HCT116 (cell line): Measurements from ENCODE around the gene IL22RA1. TPM values are rescaled to one million over a fixed set of nuclear protein-coding genes. Genes with fewer than 3 reads are reported as not detected.

Experiments
- ATAC-seq: fragments of 200-7000 bp; cut with Tn5 transposase; 2 replicates; pipeline ENCODE4 v1.9.1; 2020; ENCODE audit warnings: mild to moderate bottlenecking, moderate library complexity
- BruUV-seq: library from RNA; stranded (reverse); fragments of 400-500 nt; replicated peaks from 2 replicates; lab custom pipeline; 2021; lab: Mats Ljungman, UMichigan
- CTCF ChIA-PET: fragments of 300-600 bp; sonication (Branson Sonifier 250); formaldehyde crosslinking; loops from one replicate; lab custom pipeline; 2021; ENCODE audit warnings: antibody characterized with exemption; lab: Charles Lee
- POLR2A ChIA-PET: fragments of 300-600, 350-600 bp; sonication (Branson Sonifier 250); formaldehyde crosslinking; loops from one replicate; lab custom pipeline; 2021; ENCODE audit warnings: antibody characterized with exemption; lab: Charles Lee
- RAD21 ChIA-PET, 2 experiments: fragments of 300-600 bp; sonication (Branson Sonifier 250); formaldehyde crosslinking; loops; one replicate each; lab custom pipeline; 2023; ENCODE audit warnings: low total read pairs in 2 of 2; ENCODE audit not compliant: uncharacterized antibody in 2 of 2, unreplicated experiment in 2 of 2, low non-redundant PET in 1 of 2; lab: Charles Lee
- DNase-seq: peaks from one replicate; pipeline ENCODE4 v3.0.0-alpha.2; 2010; ENCODE audit warnings: low read depth, low spot score
- H2AFZ ChIP-seq: fragments of 200-600 bp; shearing (Covaris generic), sonication (generic); 2 replicates; pipeline ENCODE4 v1.6.1; 2017; ENCODE audit warnings: low read depth, mixed run types, mixed read lengths, antibody characterized with exemption, low read length; ENCODE audit not compliant: poor library complexity, severe bottlenecking
- H3K27ac ChIP-seq: 2 replicates; pipeline ENCODE4 v1.5.1; 2012; ENCODE audit warnings: low read depth, low read length
- H3K27me3 ChIP-seq: fragments of 200-600 bp; sonication (generic); 2 replicates; pipeline ENCODE4 v1.6.1; 2016; ENCODE audit warnings: mixed run types, low read length, mixed read lengths; ENCODE audit not compliant: insufficient read depth
- H3K36me3 ChIP-seq, 2 experiments: fragments of 200-500 bp in 1 of 2; fragments of 200-600 bp in 1 of 2; sonication (Bioruptor generic) in 1 of 2; sonication (generic) in 1 of 2; 2 replicates each; pipeline versions ENCODE4 v1.5.1 to v1.6.1; 2014 to 2016; ENCODE audit warnings: low read length in 2 of 2, inconsistent platforms in 1 of 2, mixed read lengths in 1 of 2, mixed run types in 1 of 2; ENCODE audit not compliant: insufficient read depth in 2 of 2, control insufficient read depth in 1 of 2
- H3K4me1 ChIP-seq, 2 experiments: fragments of 200-600 bp in 1 of 2; sonication (generic) in 1 of 2; 2 replicates each; pipeline versions ENCODE4 v1.5.1 to v1.6.1; 2012 to 2017; ENCODE audit warnings: low read length in 2 of 2, inconsistent platforms in 1 of 2, mild to moderate bottlenecking in 1 of 2, mixed read lengths in 1 of 2, mixed run types in 1 of 2, moderate library complexity in 1 of 2; ENCODE audit not compliant: insufficient read depth in 2 of 2, control insufficient read depth in 1 of 2
- H3K4me2 ChIP-seq: fragments of 200-600 bp; sonication (generic); 2 replicates; pipeline ENCODE4 v1.6.1; 2017; ENCODE audit warnings: mixed run types, low read length, mixed read lengths
- H3K4me3 ChIP-seq, 2 experiments: fragments of 200-600 bp in 1 of 2; sonication (generic) in 1 of 2; replicated peaks in 1 of 2; 2 replicates each; pipeline ENCODE4 v1.5.1; 2011 to 2016; ENCODE audit warnings: low read length in 2 of 2, control low read depth in 1 of 2, low read depth in 1 of 2, mild to moderate bottlenecking in 1 of 2, mixed read lengths in 1 of 2, mixed run types in 1 of 2
- H3K79me2 ChIP-seq: fragments of 200-600 bp; sonication (generic); 2 replicates; pipeline ENCODE4 v1.6.1; 2017; ENCODE audit warnings: mild to moderate bottlenecking, mixed run types, low read length, moderate library complexity, mixed read lengths; ENCODE audit not compliant: insufficient read depth
- H3K9ac ChIP-seq: fragments of 200-600 bp; sonication (generic); 2 replicates; pipeline ENCODE4 v1.6.1; 2016; ENCODE audit warnings: low read length, mixed read lengths
- H3K9me2 ChIP-seq: fragments of 200-600 bp; sonication (generic), shearing (Covaris generic); 2 replicates; pipeline ENCODE4 v1.6.1; 2017; ENCODE audit warnings: mixed run types, mild to moderate bottlenecking, moderate library complexity; ENCODE audit not compliant: insufficient read depth
- H3K9me3 ChIP-seq, 2 experiments: fragments of 200-500 bp in 1 of 2; fragments of 200-600 bp in 1 of 2; sonication (Bioruptor generic) in 1 of 2; sonication (generic) in 1 of 2; 2 replicates each; pipeline ENCODE4 v1.6.1; 2014 to 2017; ENCODE audit warnings: low read length in 2 of 2, mixed read lengths in 2 of 2, inconsistent platforms in 1 of 2, low read depth in 1 of 2, mild to moderate bottlenecking in 1 of 2, mixed run types in 1 of 2, moderate library complexity in 1 of 2; ENCODE audit not compliant: control insufficient read depth in 1 of 2, insufficient read depth in 1 of 2
- H4K20me1 ChIP-seq: fragments of 200-600 bp; sonication (generic), shearing (Covaris generic); 2 replicates; pipeline ENCODE4 v1.6.1; 2017; ENCODE audit warnings: mixed run types, mild to moderate bottlenecking, moderate library complexity; ENCODE audit not compliant: insufficient read depth
- CEBPB ChIP-seq: IDR thresholded peaks from 2 replicates; pipeline ENCODE4 v1.6.1; 2012; ENCODE audit warnings: low read depth
- EGR1 ChIP-seq: IDR thresholded peaks from 2 replicates; pipeline ENCODE4 v1.6.1; 2012; ENCODE audit warnings: low read depth
- ELF1 ChIP-seq: IDR thresholded peaks from 2 replicates; pipeline ENCODE4 v1.6.1; 2012; ENCODE audit warnings: low read depth, borderline replicate concordance
- EZH2 ChIP-seq: fragments of 200-600 bp; sonication (generic); IDR thresholded peaks from 2 replicates; pipeline ENCODE4 v1.6.1; 2017; ENCODE audit warnings: antibody characterized with exemption, mixed run types
- EZH2phosphoT487 ChIP-seq: fragments of 200-600 bp; IDR thresholded peaks from 2 replicates; pipeline ENCODE4 v1.6.1; 2018; ENCODE audit warnings: antibody characterized with exemption, borderline replicate concordance
- POLR2A ChIP-seq: IDR thresholded peaks from 2 replicates; pipeline ENCODE4 v1.7.0; 2011; ENCODE audit warnings: borderline replicate concordance; ENCODE audit not compliant: insufficient read depth, insufficient read length; ENCODE audit errors: extremely low read depth
- POLR2AphosphoS5 ChIP-seq: IDR thresholded peaks from 2 replicates; pipeline ENCODE4 v1.6.1; 2011; ENCODE audit warnings: mild to moderate bottlenecking, low read depth, low read length, moderate library complexity
- ZNF274 ChIP-seq: fragments of 200-500 bp; sonication (Bioruptor generic); IDR thresholded peaks from 2 replicates; pipeline ENCODE4 v1.6.1; 2014; ENCODE audit warnings: mild to moderate bottlenecking, low read depth, low read length, inconsistent platforms
- intact Hi-C: fragments of 100-400 bp; cut with micrococcal nuclease; formaldehyde crosslinking; loops from 2 replicates; pipeline ENCODE4 v1.10.0; 2022
- total RNA-seq: library from RNA; stranded (reverse); gene quantifications from one replicate; pipeline ENCODE4 v1.2.1, GENCODE V29; 2021; ENCODE audit not compliant: unreplicated experiment
- TF ChIP-seq, protein P1 (sequence below): IDR thresholded peaks from 2 replicates; pipeline ENCODE4 v1.6.1; 2012; ENCODE audit warnings: low read depth
- TF ChIP-seq, protein P2 (sequence below): IDR thresholded peaks from 2 replicates; pipeline ENCODE4 v1.6.1; 2012
- TF ChIP-seq, protein P3 (sequence below), 3 experiments: fragments of 200-600 bp in 1 of 3; sonication (generic) in 1 of 3; IDR thresholded peaks in 2 of 3; conservative IDR thresholded peaks in 1 of 3; 2 replicates each; pipeline ENCODE4 v1.5.1; 2012 to 2017; ENCODE audit warnings: low read depth in 2 of 3, low read length in 2 of 3, antibody characterized with exemption in 1 of 3, borderline replicate concordance in 1 of 3, control low read depth in 1 of 3, mild to moderate bottlenecking in 1 of 3, mixed read lengths in 1 of 3, mixed run types in 1 of 3, moderate library complexity in 1 of 3; ENCODE audit not compliant: insufficient read depth in 1 of 3

Gene IL22RA1
- total RNA-seq, 1 experiment from 2014 or later = 2.1 TPM

DNA sequence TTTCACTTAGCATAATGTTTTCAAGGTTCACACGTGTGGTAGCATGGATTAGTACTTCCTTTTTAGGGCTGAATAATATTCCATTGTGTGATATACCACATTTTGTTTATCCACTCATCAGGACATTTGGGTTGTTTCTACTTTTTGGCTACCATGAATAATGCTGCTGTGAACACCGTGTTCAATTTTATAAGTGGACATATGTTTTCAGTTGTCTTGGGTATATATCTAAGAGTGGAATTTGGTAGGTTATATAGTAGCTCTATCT, 3.8 kb downstream of the IL22RA1 start:
- POLR2A ChIA-PET = no interaction called here
- CTCF ChIA-PET = no interaction called here
- RAD21 ChIA-PET = no interaction called here

More for the DNA sequence above, 3.8 kb downstream of the IL22RA1 start:
- TF ChIP-seq POLR2AphosphoS5 (no peak), ELF1 (no peak), EGR1 (no peak), POLR2A (no peak), ZNF274 (no peak), EZH2 (no peak), CEBPB (no peak), EZH2phosphoT487 (no peak)
- TF ChIP-seq, protein P1, sequence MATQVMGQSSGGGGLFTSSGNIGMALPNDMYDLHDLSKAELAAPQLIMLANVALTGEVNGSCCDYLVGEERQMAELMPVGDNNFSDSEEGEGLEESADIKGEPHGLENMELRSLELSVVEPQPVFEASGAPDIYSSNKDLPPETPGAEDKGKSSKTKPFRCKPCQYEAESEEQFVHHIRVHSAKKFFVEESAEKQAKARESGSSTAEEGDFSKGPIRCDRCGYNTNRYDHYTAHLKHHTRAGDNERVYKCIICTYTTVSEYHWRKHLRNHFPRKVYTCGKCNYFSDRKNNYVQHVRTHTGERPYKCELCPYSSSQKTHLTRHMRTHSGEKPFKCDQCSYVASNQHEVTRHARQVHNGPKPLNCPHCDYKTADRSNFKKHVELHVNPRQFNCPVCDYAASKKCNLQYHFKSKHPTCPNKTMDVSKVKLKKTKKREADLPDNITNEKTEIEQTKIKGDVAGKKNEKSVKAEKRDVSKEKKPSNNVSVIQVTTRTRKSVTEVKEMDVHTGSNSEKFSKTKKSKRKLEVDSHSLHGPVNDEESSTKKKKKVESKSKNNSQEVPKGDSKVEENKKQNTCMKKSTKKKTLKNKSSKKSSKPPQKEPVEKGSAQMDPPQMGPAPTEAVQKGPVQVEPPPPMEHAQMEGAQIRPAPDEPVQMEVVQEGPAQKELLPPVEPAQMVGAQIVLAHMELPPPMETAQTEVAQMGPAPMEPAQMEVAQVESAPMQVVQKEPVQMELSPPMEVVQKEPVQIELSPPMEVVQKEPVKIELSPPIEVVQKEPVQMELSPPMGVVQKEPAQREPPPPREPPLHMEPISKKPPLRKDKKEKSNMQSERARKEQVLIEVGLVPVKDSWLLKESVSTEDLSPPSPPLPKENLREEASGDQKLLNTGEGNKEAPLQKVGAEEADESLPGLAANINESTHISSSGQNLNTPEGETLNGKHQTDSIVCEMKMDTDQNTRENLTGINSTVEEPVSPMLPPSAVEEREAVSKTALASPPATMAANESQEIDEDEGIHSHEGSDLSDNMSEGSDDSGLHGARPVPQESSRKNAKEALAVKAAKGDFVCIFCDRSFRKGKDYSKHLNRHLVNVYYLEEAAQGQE = no peak
- TF ChIP-seq, protein P2, sequence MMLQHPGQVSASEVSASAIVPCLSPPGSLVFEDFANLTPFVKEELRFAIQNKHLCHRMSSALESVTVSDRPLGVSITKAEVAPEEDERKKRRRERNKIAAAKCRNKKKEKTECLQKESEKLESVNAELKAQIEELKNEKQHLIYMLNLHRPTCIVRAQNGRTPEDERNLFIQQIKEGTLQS = no peak
- TF ChIP-seq, protein P3, sequence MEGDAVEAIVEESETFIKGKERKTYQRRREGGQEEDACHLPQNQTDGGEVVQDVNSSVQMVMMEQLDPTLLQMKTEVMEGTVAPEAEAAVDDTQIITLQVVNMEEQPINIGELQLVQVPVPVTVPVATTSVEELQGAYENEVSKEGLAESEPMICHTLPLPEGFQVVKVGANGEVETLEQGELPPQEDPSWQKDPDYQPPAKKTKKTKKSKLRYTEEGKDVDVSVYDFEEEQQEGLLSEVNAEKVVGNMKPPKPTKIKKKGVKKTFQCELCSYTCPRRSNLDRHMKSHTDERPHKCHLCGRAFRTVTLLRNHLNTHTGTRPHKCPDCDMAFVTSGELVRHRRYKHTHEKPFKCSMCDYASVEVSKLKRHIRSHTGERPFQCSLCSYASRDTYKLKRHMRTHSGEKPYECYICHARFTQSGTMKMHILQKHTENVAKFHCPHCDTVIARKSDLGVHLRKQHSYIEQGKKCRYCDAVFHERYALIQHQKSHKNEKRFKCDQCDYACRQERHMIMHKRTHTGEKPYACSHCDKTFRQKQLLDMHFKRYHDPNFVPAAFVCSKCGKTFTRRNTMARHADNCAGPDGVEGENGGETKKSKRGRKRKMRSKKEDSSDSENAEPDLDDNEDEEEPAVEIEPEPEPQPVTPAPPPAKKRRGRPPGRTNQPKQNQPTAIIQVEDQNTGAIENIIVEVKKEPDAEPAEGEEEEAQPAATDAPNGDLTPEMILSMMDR (IDR thresholded peaks at IDR 0.05 in 2 of 3, conservative IDR thresholded peaks at IDR 0.05 in 1 of 3; ENCODE audit: borderline replicate concordance in 1 of 3, insufficient read depth in 1 of 3, low read depth in 2 of 3, low read length in 2 of 3) = no peak
- H3K9me2 ChIP-seq = no peaks in the 10 kb centered on the region
- H3K27ac ChIP-seq = no peak overlapping the region
- no peak overlapping the region for H3K4me2 ChIP-seq
- no peaks in the 10 kb centered on the region for H4K20me1 ChIP-seq
- intact Hi-C loops = no loop called here
- H3K4me3 ChIP-seq = no peak overlapping the region
- H3K9me3 ChIP-seq = no peaks in the 10 kb centered on the region; a peak in 1 of 4 replicates
- H2AFZ ChIP-seq = no peak overlapping the region
- H3K4me1 ChIP-seq = peaks cover 10 to 20% of the 10 kb centered on the region in 2 experiments
- no peak for ATAC-seq
- H3K27me3 ChIP-seq = no peaks in the 10 kb centered on the region
- no peak overlapping the region for H3K9ac ChIP-seq
- BruUV-seq = no TSS peak
- no peak for DNase-seq
- no peaks in the 10 kb centered on the region for H3K79me2 ChIP-seq
- H3K36me3 ChIP-seq = 0 out of 4 replicates have a peak, but pooled peaks cover 0 to 5% of the 10 kb centered on the region in 2 experiments
